Coronary artery (tissue), 2 donors: ENCODE data around the gene CKB.
A peak's percentile ranks its signal among the peaks of the same experiment; 100 is the strongest.

ENCODE experiments used
- DNase-seq: peaks from one replicate; pipeline ENCODE4 v3.0.0-alpha.2; 2017; ENCODE audit warnings: low spot score
- H3K27ac ChIP-seq, 2 donors: fragments of 200-600 bp; sonication (generic); one replicate each; pipeline ENCODE4 v1.5.1; 2016 to 2019
- H3K4me3 ChIP-seq: fragments of 200-600 bp; sonication (generic); 2 replicates; pipeline ENCODE4 v1.5.1; 2016; ENCODE audit warnings: mild to moderate bottlenecking, moderate library complexity
- CTCF ChIP-seq: fragments of 200-600 bp; sonication (generic); IDR thresholded peaks from one replicate; pipeline ENCODE4 v1.5.1; 2019; ENCODE audit warnings: antibody characterized with exemption

Gene CKB

GRCh38 chr14:103534576-103535061, 12.0 kb upstream of the CKB start:
- DNase-seq = no peak
- TF ChIP-seq CTCF = no peak
- no peak overlapping the region for H3K4me3 ChIP-seq
- peak overlapping the region; percentile 66 to 84 for H3K27ac ChIP-seq

- no peak for DNase-seq
- TF ChIP-seq CTCF = no peak
- Histone ChIP-seq H3K27ac (peak overlapping the region; percentile 66 to 84), H3K4me3 (peak overlapping the region; percentile 35)
These were observed 11.5 kb upstream of the CKB start for GRCh38 chr14:103533999-103534575.

GRCh38 chr14:103533137-103533998, 10.7 kb upstream of the CKB start:
- no peak for DNase-seq
- peak overlapping the region; percentile 35 for H3K4me3 ChIP-seq
- TF ChIP-seq CTCF = no peak
- H3K27ac ChIP-seq = peak overlapping the region; percentile 66 to 84

- TF ChIP-seq CTCF = no peak
- H3K27ac ChIP-seq = peak overlapping the region; percentile 66 to 84
- DNase-seq = no peak
- no peak overlapping the region for H3K4me3 ChIP-seq
These were observed 9.8 kb upstream of the CKB start for GRCh38 chr14:103532216-103533136.

- no peak overlapping the region for H3K4me3 ChIP-seq
- H3K27ac ChIP-seq = peak overlapping the region in 1 of 2 donors; percentile 84
- TF ChIP-seq CTCF = no peak
- DNase-seq = no peak
These were observed 9.0 kb upstream of the CKB start for GRCh38 chr14:103531421-103532215.

GRCh38 chr14:103530831-103531230, 8.2 kb upstream of the CKB start:
- DNase-seq = no peak
- Histone ChIP-seq H3K27ac (no peak overlapping the region), H3K4me3 (no peak overlapping the region)
- no peak for TF ChIP-seq CTCF
